Measurements from ENCODE around the gene ADGRL3.

- TF ChIP-seq CTCF (IDR thresholded peaks at IDR 0.05) (no peak), POLR2A (IDR thresholded peaks at IDR 0.05) (no peak)
These were observed 466.1 kb downstream of the ADGRL3 start for GRCh38 chr4:61666244-61666643.

Measured in adrenal gland (tissue), 5 donors.